ENCODE results near the gene TTYH2.

TTYH2 gene

GRCh38 chr17:74196541-74197317 lies 16.6 kb upstream of the TTYH2 start:
- no peak for DNase-seq

GRCh38 chr17:74197801-74198200 lies 15.6 kb upstream of the TTYH2 start:
- no peak for DNase-seq

- no peak for DNase-seq
These were observed 14.7 kb upstream of the TTYH2 start for GRCh38 chr17:74198694-74199093.

- no peak for DNase-seq
These were observed 13.9 kb upstream of the TTYH2 start for GRCh38 chr17:74199306-74200092.

- no peak for DNase-seq
These were observed 13.3 kb upstream of the TTYH2 start for GRCh38 chr17:74200112-74200511.

- DNase-seq: peak; percentile 94
These were observed 12.1 kb upstream of the TTYH2 start for GRCh38 chr17:74201250-74201649.

GRCh38 chr17:74201948-74202347 lies 11.4 kb upstream of the TTYH2 start:
- no peak for DNase-seq

- DNase-seq: peak; percentile 39
These were observed 10.4 kb upstream of the TTYH2 start for GRCh38 chr17:74202938-74203337.

- peak; percentile 93 for DNase-seq
These were observed 9.7 kb upstream of the TTYH2 start, which contains the start of gene RPL38 for GRCh38 chr17:74203439-74204240. RPL38 (plus strand) TSS chr17:74203678; CDS start chr17:74203956, 278 bp downstream.

- no peak for DNase-seq
These were observed 8.9 kb upstream of the TTYH2 start for GRCh38 chr17:74204474-74204873.

- DNase-seq: no peak
These were observed 8.1 kb upstream of the TTYH2 start for GRCh38 chr17:74205274-74205673.

GRCh38 chr17:74206332-74206818 lies 7.0 kb upstream of the TTYH2 start:
- no peak for DNase-seq

- peak; percentile 81 for DNase-seq
These were observed 2.9 kb upstream of the TTYH2 start for GRCh38 chr17:74210191-74211140.

GRCh38 chr17:74211141-74211911 lies 2.0 kb upstream of the TTYH2 start:
- DNase-seq: no peak

- DNase-seq: no peak
These were observed 1.5 kb upstream of the TTYH2 start for GRCh38 chr17:74211912-74212208.

GRCh38 chr17:74212209-74212912 lies 1.0 kb upstream of the TTYH2 start:
- DNase-seq: no peak

GRCh38 chr17:74213861-74214391 lies 555 bp downstream of the TTYH2 start:
- no peak for DNase-seq

- no peak for DNase-seq
These were observed 1.3 kb downstream of the TTYH2 start for GRCh38 chr17:74214484-74215341.

- no peak for DNase-seq
These were observed 2.0 kb downstream of the TTYH2 start for GRCh38 chr17:74215342-74215727.

All from NCI-H2171 (cell line).